ENCODE measurements around the gene TCN1. TPM values are rescaled to one million over a fixed set of nuclear protein-coding genes. Genes with fewer than 3 reads are reported as not detected.

TCN1 gene
- total and polyA plus RNA-seq, 2 of the 8 experiments (the other 6 are each of a cell fraction or from before 2014, with no cell fraction given): not detected

DNA sequence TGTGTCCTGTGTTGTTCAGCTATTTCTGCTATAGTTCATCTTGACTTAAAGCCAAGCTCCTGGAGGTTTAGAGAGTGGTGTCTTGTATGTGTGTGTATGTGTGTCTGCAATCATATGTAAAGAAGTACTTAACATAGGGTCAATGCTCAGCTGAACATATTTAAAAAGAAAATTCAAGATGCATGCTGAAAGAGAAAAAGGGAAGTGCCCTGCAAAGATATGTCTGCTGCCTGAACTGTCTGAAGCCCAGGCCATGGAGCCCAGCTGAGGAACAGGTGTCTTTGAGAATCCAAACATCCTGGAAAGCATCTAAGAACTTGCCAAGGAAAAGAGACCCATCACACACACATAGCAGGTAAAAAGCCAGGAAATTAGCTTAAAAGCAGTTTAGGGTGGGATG, 6.6 kb downstream of the TCN1 start (continued):
- TF ChIP-seq HDAC2 (IDR thresholded peaks at IDR 0.05; ENCODE audit: borderline replicate concordance in 1 of 2, low read depth in 2 of 2, low read length in 2 of 2) (no peak), POLR2A (IDR thresholded peaks at IDR 0.05; ENCODE audit: control extremely low read depth in 1 of 2, low read depth in 2 of 2, low read length in 2 of 2) (no peak), MAFK (IDR thresholded peaks at IDR 0.05; ENCODE audit: low read depth, low read length) (no peak), POU5F1 (IDR thresholded peaks at IDR 0.05; ENCODE audit: low read depth, low read length) (no peak)
- TF ChIP-seq, protein P1, sequence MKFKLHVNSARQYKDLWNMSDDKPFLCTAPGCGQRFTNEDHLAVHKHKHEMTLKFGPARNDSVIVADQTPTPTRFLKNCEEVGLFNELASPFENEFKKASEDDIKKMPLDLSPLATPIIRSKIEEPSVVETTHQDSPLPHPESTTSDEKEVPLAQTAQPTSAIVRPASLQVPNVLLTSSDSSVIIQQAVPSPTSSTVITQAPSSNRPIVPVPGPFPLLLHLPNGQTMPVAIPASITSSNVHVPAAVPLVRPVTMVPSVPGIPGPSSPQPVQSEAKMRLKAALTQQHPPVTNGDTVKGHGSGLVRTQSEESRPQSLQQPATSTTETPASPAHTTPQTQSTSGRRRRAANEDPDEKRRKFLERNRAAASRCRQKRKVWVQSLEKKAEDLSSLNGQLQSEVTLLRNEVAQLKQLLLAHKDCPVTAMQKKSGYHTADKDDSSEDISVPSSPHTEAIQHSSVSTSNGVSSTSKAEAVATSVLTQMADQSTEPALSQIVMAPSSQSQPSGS (IDR thresholded peaks at IDR 0.05; ENCODE audit: low read length): no peak

All from H1 (cell line).